HG02885 (cell line): ENCODE results near the gene C19orf85.
"Not testable (repeated sequence)": the region's sequence is repeated elsewhere in the genome, so short reads cannot be mapped to it uniquely, and the experiment has no call there.

Source experiments
- ATAC-seq: cut with Tn5 transposase; IDR thresholded peaks from one replicate; pipeline ENCODE4 v1.9.1; 2021; ENCODE audit warnings: mild to moderate bottlenecking; ENCODE audit not compliant: unreplicated experiment, poor library complexity

The C19orf85 gene

GRCh38 chr19:55461259-55461973 lies 3.1 kb downstream of the C19orf85 start, which contains the start of gene ISOC2:
ISOC2 (minus strand) TSS chr19:55461642; CDS start chr19:55456486, 5,156 bp downstream.
- ATAC-seq, result peak; percentile 96

GRCh38 chr19:55460670-55461258 lies 3.8 kb downstream of the C19orf85 start:
- ATAC-seq, result no peak

GRCh38 chr19:55459950-55460657 lies 4.4 kb downstream of the C19orf85 start:
- ATAC-seq, result no peak

GRCh38 chr19:55459551-55459949 lies 5.0 kb downstream of the C19orf85 start:
- ATAC-seq, result no peak

- ATAC-seq, result no peak
Measured at GRCh38 chr19:55457683-55458457, 6.7 kb downstream of the C19orf85 start.

- no peak for ATAC-seq
Measured at GRCh38 chr19:55456347-55456746, 8.2 kb downstream of the C19orf85 start.

- no peak for ATAC-seq
Measured at GRCh38 chr19:55455576-55456235, 8.8 kb downstream of the C19orf85 start.

- no peak for ATAC-seq
Measured at GRCh38 chr19:55454787-55455243, 9.7 kb downstream of the C19orf85 start.

- no peak for ATAC-seq
Measured at GRCh38 chr19:55453511-55454260, 10.9 kb downstream of the C19orf85 start.

GRCh38 chr19:55452749-55453346 lies 11.7 kb downstream of the C19orf85 start:
- ATAC-seq, result no peak

GRCh38 chr19:55451965-55452748 lies 12.4 kb downstream of the C19orf85 start:
- ATAC-seq, result no peak

- ATAC-seq, result no peak
Measured at GRCh38 chr19:55451163-55451964, 13.2 kb downstream of the C19orf85 start.

- ATAC-seq, result no peak
Measured at GRCh38 chr19:55449469-55449868, 15.1 kb downstream of the C19orf85 start.

- ATAC-seq, result not testable (repeated sequence)
Measured at GRCh38 chr19:55448175-55448490, 16.4 kb downstream of the C19orf85 start.

GRCh38 chr19:55447421-55448174 lies 17.0 kb downstream of the C19orf85 start:
- no peak for ATAC-seq

GRCh38 chr19:55446060-55446459 lies 18.5 kb downstream of the C19orf85 start:
- no peak for ATAC-seq

- no peak for ATAC-seq
Measured at GRCh38 chr19:55444646-55445045, 19.9 kb downstream of the C19orf85 start.
